ENCODE measurements around the gene ARMC12. TPM values are rescaled to one million over a fixed set of nuclear protein-coding genes. Genes with fewer than 3 reads are reported as not detected.

Gene ARMC12
- total and polyA plus RNA-seq, 11 donors: 0.19 to 0.72 (median 0.27) TPM; not detected in 6

GRCh38 chr6:35794536-35795452 lies 58.0 kb downstream of the ARMC12 start:
- no peaks in the 10 kb centered on the region for H3K4me1 ChIP-seq
- H3K4me3 ChIP-seq: no peak overlapping the region
- DNase-seq: no peak
- no peak for TF ChIP-seq POLR2A (IDR thresholded peaks at IDR 0.05)
- TF ChIP-seq CTCF (IDR thresholded peaks at IDR 0.05): no peak
- no peaks in the 10 kb centered on the region for H3K36me3 ChIP-seq
- WGBS, 4 donors: 91 to 95% (median 93%) methylated on average over 17 of the region's 17 CpGs
- H3K27me3 ChIP-seq: peaks cover 0 to 32% (median 0%) of the 10 kb centered on the region in 9 donors
- peak in 1 of 4 donors; percentile 25 for ATAC-seq
- H3K9me3 ChIP-seq: no peaks in the 10 kb centered on the region
- intact Hi-C loops (cut with DNase I): no loop called here
- H3K27ac ChIP-seq: no peak overlapping the region

GRCh38 chr6:35795453-35796071 lies 58.7 kb downstream of the ARMC12 start:
- intact Hi-C loops (cut with DNase I): no loop called here
- Histone ChIP-seq H3K9me3 (no peaks in the 10 kb centered on the region), H3K27ac (no peak overlapping the region), H3K4me3 (no peak overlapping the region), H3K36me3 (no peaks in the 10 kb centered on the region), H3K27me3 (peaks cover 0 to 29% (median 0%) of the 10 kb centered on the region in 9 donors), H3K4me1 (no peaks in the 10 kb centered on the region)
- DNase-seq (no peak), ATAC-seq (peak in 1 of 4 donors; percentile 27)
- WGBS, 4 donors: 82 to 90% (median 88%) methylated on average over 11 of the region's 11 CpGs
- TF ChIP-seq POLR2A (IDR thresholded peaks at IDR 0.05): no peak

GRCh38 chr6:35796236-35796635 lies 59.4 kb downstream of the ARMC12 start:
- ATAC-seq (no peak), DNase-seq (no peak)
- Histone ChIP-seq H3K4me1 (no peaks in the 10 kb centered on the region), H3K4me3 (no peak overlapping the region), H3K27me3 (peaks cover 0 to 27% (median 0%) of the 10 kb centered on the region in 9 donors), H3K27ac (no peak overlapping the region), H3K36me3 (no peaks in the 10 kb centered on the region), H3K9me3 (no peaks in the 10 kb centered on the region)
- intact Hi-C loops (cut with DNase I): no loop called here
- 72 to 91% (median 81%) methylated on average over 4 of the region's 4 CpGs for WGBS, 4 donors
- TF ChIP-seq POLR2A (IDR thresholded peaks at IDR 0.05): no peak
- no peak for TF ChIP-seq CTCF (IDR thresholded peaks at IDR 0.05)

- Histone ChIP-seq H3K4me1 (no peaks in the 10 kb centered on the region), H3K36me3 (no peaks in the 10 kb centered on the region), H3K9me3 (no peaks in the 10 kb centered on the region), H3K27ac (no peak overlapping the region), H3K27me3 (peaks cover 0 to 21% (median 0%) of the 10 kb centered on the region in 9 donors), H3K4me3 (no peak overlapping the region)
- DNase-seq: no peak
- 74 to 84% (median 78%) methylated on average over 8 of the region's 8 CpGs for WGBS, 4 donors
- TF ChIP-seq POLR2A (IDR thresholded peaks at IDR 0.05) (no peak), CTCF (IDR thresholded peaks at IDR 0.05) (no peak)
- intact Hi-C loops (cut with DNase I): loop anchor here in 2 of 10 donors (1.0 kb wide), 1 partner anchor 11 kb away; no protein-coding TSS in a partner anchor
- peak in 1 of 4 donors; percentile 31 for ATAC-seq
Observed at GRCh38 chr6:35797837-35798526, 61.1 kb downstream of the ARMC12 start.

Other genes starting within 250 kb of the ARMC12 start
- gene TEAD3, start 240.0 kb upstream of the ARMC12 start, total RNA-seq: 10 to 100 TPM; 25.8 to 54.3 (median 37.1) TPM
- 10 to 100 TPM; 26.6 to 34.1 TPM for gene TEAD3, start 240.0 kb upstream of the ARMC12 start, polyA plus RNA-seq
- gene TULP1, start 224.1 kb upstream of the ARMC12 start, total RNA-seq: not detected
- under 1 TPM in 1 of 2 donors, not detected in 1; 0.15 TPM for gene TULP1, start 224.1 kb upstream of the ARMC12 start, polyA plus RNA-seq
- gene FKBP5, start 48.1 kb upstream of the ARMC12 start, total RNA-seq: 100 to 1,000 TPM in 5 of 9 donors, 10 to 100 TPM in 4; 19.7 to 175 (median 104) TPM
- gene FKBP5, start 48.1 kb upstream of the ARMC12 start, polyA plus RNA-seq: 100 to 1,000 TPM in 1 of 2 donors, 10 to 100 TPM in 1; 36.4 to 351 TPM
- gene CLPSL2, start 39.6 kb downstream of the ARMC12 start, total RNA-seq: not detected
- gene CLPSL2, start 39.6 kb downstream of the ARMC12 start, polyA plus RNA-seq: not detected
- gene CLPSL1, start 44.0 kb downstream of the ARMC12 start, total RNA-seq: not detected
- not detected for gene CLPSL1, start 44.0 kb downstream of the ARMC12 start, polyA plus RNA-seq
- gene CLPS, start 60.3 kb downstream of the ARMC12 start, total RNA-seq: 1 to 10 TPM in 5 of 9 donors, not detected in 4; 2.4 to 3.4 (median 2.6) TPM
- gene CLPS, start 60.3 kb downstream of the ARMC12 start, polyA plus RNA-seq: under 1 TPM in 1 of 2 donors, not detected in 1; 0.22 TPM
- not detected for gene LHFPL5, start 68.3 kb downstream of the ARMC12 start, total RNA-seq
- gene LHFPL5, start 68.3 kb downstream of the ARMC12 start, polyA plus RNA-seq: not detected
- gene SRPK1, start 184.1 kb downstream of the ARMC12 start, total RNA-seq: 10 to 100 TPM; 17.7 to 41.7 (median 19.9) TPM
- gene SRPK1, start 184.1 kb downstream of the ARMC12 start, polyA plus RNA-seq: 10 to 100 TPM in 1 of 2 donors, 1 to 10 TPM in 1; 5.0 to 15.6 TPM

Data from heart left ventricle (tissue), 16 donors.